GM12873 (cell line): ENCODE measurements around the gene TNIK.

Source experiments
- CTCF ChIP-seq: IDR thresholded peaks from 2 replicates; pipeline ENCODE4 v1.5.1; 2012; ENCODE audit warnings: low read depth, mild to moderate bottlenecking, moderate library complexity, low read length, control low read depth; ENCODE audit not compliant: insufficient read depth; ENCODE audit errors: missing control alignments

Gene TNIK

GRCh38 chr3:171213178-171213577 is 247.0 kb downstream of the TNIK start:
- TF ChIP-seq CTCF = no peak

GRCh38 chr3:171212648-171213047 is 247.6 kb downstream of the TNIK start:
- TF ChIP-seq CTCF = no peak

- no peak for TF ChIP-seq CTCF
Measured at GRCh38 chr3:171206283-171206682, 253.9 kb downstream of the TNIK start.

GRCh38 chr3:171204942-171205341 is 255.3 kb downstream of the TNIK start:
- TF ChIP-seq CTCF = no peak

GRCh38 chr3:171201825-171202224 is 258.4 kb downstream of the TNIK start:
- TF ChIP-seq CTCF = no peak

GRCh38 chr3:171200750-171201088 is 259.5 kb downstream of the TNIK start:
- no peak for TF ChIP-seq CTCF

- TF ChIP-seq CTCF = no peak
Measured at GRCh38 chr3:171200052-171200749, 260.0 kb downstream of the TNIK start.
